AG09319 (cell line): ENCODE results near the gene HSF2BP.
"Not testable (repeated sequence)": the region's sequence is repeated elsewhere in the genome, so short reads cannot be mapped to it uniquely, and the experiment has no call there.

ENCODE experiments used
- DNase-seq: peaks from one replicate; pipeline ENCODE4 v3.0.0-alpha.2; 2010; ENCODE audit warnings: low read depth; ENCODE audit errors: extremely low read depth
- CTCF ChIP-seq: IDR thresholded peaks from 2 replicates; pipeline ENCODE4 v1.5.1; 2011; ENCODE audit warnings: low read depth, mild to moderate bottlenecking, inconsistent platforms, low read length, moderate library complexity

The HSF2BP gene

GRCh38 chr21:43578677-43579303, 80.5 kb downstream of the HSF2BP start:
- no peak for TF ChIP-seq CTCF
- DNase-seq = no peak

GRCh38 chr21:43575473-43575844, 83.8 kb downstream of the HSF2BP start:
- DNase-seq = no peak
- no peak for TF ChIP-seq CTCF

GRCh38 chr21:43574741-43575472, 84.4 kb downstream of the HSF2BP start:
- no peak for TF ChIP-seq CTCF
- DNase-seq = no peak

GRCh38 chr21:43573921-43574320, 85.4 kb downstream of the HSF2BP start:
- no peak for TF ChIP-seq CTCF
- DNase-seq = no peak

GRCh38 chr21:43572446-43572845, 86.8 kb downstream of the HSF2BP start:
- no peak for DNase-seq
- TF ChIP-seq CTCF = no peak

- DNase-seq = no peak
- TF ChIP-seq CTCF = no peak
Observed at GRCh38 chr21:43571976-43572375, 87.3 kb downstream of the HSF2BP start.

- DNase-seq = not testable (repeated sequence)
Observed at GRCh38 chr21:43570195-43570594, 89.1 kb downstream of the HSF2BP start.

- DNase-seq = not testable (repeated sequence)
Observed at GRCh38 chr21:43562451-43562850, 96.8 kb downstream of the HSF2BP start.

- not testable (repeated sequence) for DNase-seq
Observed at GRCh38 chr21:43540561-43540960, 118.7 kb downstream of the HSF2BP start.

GRCh38 chr21:43522495-43523131, 136.7 kb downstream of the HSF2BP start:
- not testable (repeated sequence) for DNase-seq

- DNase-seq = not testable (repeated sequence)
Observed at GRCh38 chr21:43517701-43518100, 141.6 kb downstream of the HSF2BP start.

GRCh38 chr21:43516860-43517627, 142.2 kb downstream of the HSF2BP start:
- DNase-seq = not testable (repeated sequence)
